ENCODE measurements around the gene TEKTIP1. TPM values are rescaled to one million over a fixed set of nuclear protein-coding genes. Genes with fewer than 3 reads are reported as not detected.

The TEKTIP1 gene
- total and polyA plus RNA-seq, 9 of the 15 experiments (the other 6 are each of a cell fraction or from before 2014, with no cell fraction given), result 0.66 TPM; not detected in 8

GRCh38 chr19:3499738-3500428 is 39.1 kb upstream of the TEKTIP1 start (continued):
- TF ChIP-seq, protein P1, sequence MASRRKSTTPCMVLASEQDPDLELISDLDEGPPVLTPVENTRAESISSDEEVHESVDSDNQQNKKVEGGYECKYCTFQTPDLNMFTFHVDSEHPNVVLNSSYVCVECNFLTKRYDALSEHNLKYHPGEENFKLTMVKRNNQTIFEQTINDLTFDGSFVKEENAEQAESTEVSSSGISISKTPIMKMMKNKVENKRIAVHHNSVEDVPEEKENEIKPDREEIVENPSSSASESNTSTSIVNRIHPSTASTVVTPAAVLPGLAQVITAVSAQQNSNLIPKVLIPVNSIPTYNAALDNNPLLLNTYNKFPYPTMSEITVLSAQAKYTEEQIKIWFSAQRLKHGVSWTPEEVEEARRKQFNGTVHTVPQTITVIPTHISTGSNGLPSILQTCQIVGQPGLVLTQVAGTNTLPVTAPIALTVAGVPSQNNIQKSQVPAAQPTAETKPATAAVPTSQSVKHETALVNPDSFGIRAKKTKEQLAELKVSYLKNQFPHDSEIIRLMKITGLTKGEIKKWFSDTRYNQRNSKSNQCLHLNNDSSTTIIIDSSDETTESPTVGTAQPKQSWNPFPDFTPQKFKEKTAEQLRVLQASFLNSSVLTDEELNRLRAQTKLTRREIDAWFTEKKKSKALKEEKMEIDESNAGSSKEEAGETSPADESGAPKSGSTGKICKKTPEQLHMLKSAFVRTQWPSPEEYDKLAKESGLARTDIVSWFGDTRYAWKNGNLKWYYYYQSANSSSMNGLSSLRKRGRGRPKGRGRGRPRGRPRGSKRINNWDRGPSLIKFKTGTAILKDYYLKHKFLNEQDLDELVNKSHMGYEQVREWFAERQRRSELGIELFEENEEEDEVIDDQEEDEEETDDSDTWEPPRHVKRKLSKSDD (conservative IDR thresholded peaks at IDR 0.05; ENCODE audit: low read length), result no peak
- TF ChIP-seq PML (IDR thresholded peaks at IDR 0.05; ENCODE audit: low read length), result no peak
- peak; percentile 10 for TF ChIP-seq PHF20 (IDR thresholded peaks at IDR 0.05; ENCODE audit: partially characterized antibody)
- TF ChIP-seq ELK3 (CRISPR knock-in tag; IDR thresholded peaks at IDR 0.05), result no peak
- TF ChIP-seq RBM25 (IDR thresholded peaks at IDR 0.05; ENCODE audit: low read depth, low read length, severe bottlenecking), result peak; percentile 90
- TF ChIP-seq, protein P2, sequence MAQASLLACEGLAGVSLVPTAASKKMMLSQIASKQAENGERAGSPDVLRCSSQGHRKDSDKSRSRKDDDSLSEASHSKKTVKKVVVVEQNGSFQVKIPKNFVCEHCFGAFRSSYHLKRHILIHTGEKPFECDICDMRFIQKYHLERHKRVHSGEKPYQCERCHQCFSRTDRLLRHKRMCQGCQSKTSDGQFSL (CRISPR knock-in tag; IDR thresholded peaks at IDR 0.05), result 0 out of 2 replicates have a peak, but pooled peaks have one; percentile 38
- TF ChIP-seq, protein P2 (tag; IDR thresholded peaks at IDR 0.05), result no peak
- TF ChIP-seq MYC (IDR thresholded peaks at IDR 0.05; ENCODE audit: low read depth, low read length), result no peak
- TF ChIP-seq MYC (CRISPR knock-in tag; IDR thresholded peaks at IDR 0.05; ENCODE audit: borderline replicate concordance, low read depth), result no peak
- TF ChIP-seq, protein P3, sequence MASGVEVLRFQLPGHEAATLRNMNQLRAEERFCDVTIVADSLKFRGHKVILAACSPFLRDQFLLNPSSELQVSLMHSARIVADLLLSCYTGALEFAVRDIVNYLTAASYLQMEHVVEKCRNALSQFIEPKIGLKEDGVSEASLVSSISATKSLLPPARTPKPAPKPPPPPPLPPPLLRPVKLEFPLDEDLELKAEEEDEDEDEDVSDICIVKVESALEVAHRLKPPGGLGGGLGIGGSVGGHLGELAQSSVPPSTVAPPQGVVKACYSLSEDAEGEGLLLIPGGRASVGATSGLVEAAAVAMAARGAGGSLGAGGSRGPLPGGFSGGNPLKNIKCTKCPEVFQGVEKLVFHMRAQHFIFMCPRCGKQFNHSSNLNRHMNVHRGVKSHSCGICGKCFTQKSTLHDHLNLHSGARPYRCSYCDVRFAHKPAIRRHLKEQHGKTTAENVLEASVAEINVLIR (CRISPR knock-in tag; IDR thresholded peaks at IDR 0.05), result no peak
- TF ChIP-seq NR2C2 (CRISPR knock-in tag; IDR thresholded peaks at IDR 0.05), result no peak
- TF ChIP-seq NR2C2 (tag; IDR thresholded peaks at IDR 0.05), result no peak
- TF ChIP-seq ZNF146 (CRISPR knock-in tag; IDR thresholded peaks at IDR 0.05; ENCODE audit: unreplicated experiment), result no peak
- TF ChIP-seq CBX1 (IDR thresholded peaks at IDR 0.05; ENCODE audit: low read depth), result 0 out of 2 replicates have a peak, but pooled peaks have one; percentile 18
- no peak for TF ChIP-seq CHCHD3 (CRISPR knock-in tag; IDR thresholded peaks at IDR 0.05)
- no peak for TF ChIP-seq C11orf30 (IDR thresholded peaks at IDR 0.05; ENCODE audit: low read depth)
- no peak for TF ChIP-seq MED1 (CRISPR knock-in tag; IDR thresholded peaks at IDR 0.05; ENCODE audit: borderline replicate concordance)
- TF ChIP-seq TAF1 (IDR thresholded peaks at IDR 0.05; ENCODE audit: control insufficient read depth, extremely low read depth, insufficient read depth, low read length, severe bottlenecking), result no peak
- TF ChIP-seq ZFPM2 (CRISPR knock-in tag; IDR thresholded peaks at IDR 0.05), result no peak

Data from K562 (cell line).